ENCODE measurements around the gene JMJD4.
"Not testable (repeated sequence)": the region's sequence is repeated elsewhere in the genome, so short reads cannot be mapped to it uniquely, and the experiment has no call there.

JMJD4 gene

GRCh38 chr1:227718932-227719331 lies 16.2 kb downstream of the JMJD4 start:
- H3K9me3 Mint-ChIP-seq, result peaks cover 54% of the 10 kb centered on the region
- H3K36me3 Mint-ChIP-seq (ENCODE audit: insufficient read depth), result no peaks in the 10 kb centered on the region
- no peak overlapping the region for H3K27ac Mint-ChIP-seq (ENCODE audit: low read depth)
- ATAC-seq (replicated peaks; ENCODE audit: extremely low read depth, poor library complexity, severe bottlenecking), result no peak
- H3K4me1 Mint-ChIP-seq, result no peaks in the 10 kb centered on the region
- no peak for DNase-seq (ENCODE audit: low spot score in 2 of 2)
- H3K4me3 Mint-ChIP-seq, result no peak overlapping the region
- peaks cover 46% of the 10 kb centered on the region for H3K27me3 Mint-ChIP-seq

- ATAC-seq (replicated peaks; ENCODE audit: extremely low read depth, poor library complexity, severe bottlenecking) (no peak), DNase-seq (ENCODE audit: low spot score in 2 of 2) (no peak)
- Mint-ChIP-seq H3K27me3 (peaks cover 11% of the 10 kb centered on the region), H3K4me1 (peaks cover 8% of the 10 kb centered on the region), H3K36me3 (ENCODE audit: insufficient read depth) (no peaks in the 10 kb centered on the region), H3K4me3 (no peak overlapping the region), H3K27ac (ENCODE audit: low read depth) (no peak overlapping the region), H3K9me3 (peaks cover 16% of the 10 kb centered on the region)
Observed at GRCh38 chr1:227712648-227713047, 22.5 kb downstream of the JMJD4 start.

- ATAC-seq (replicated peaks; ENCODE audit: extremely low read depth, poor library complexity, severe bottlenecking); H3K27me3 Mint-ChIP-seq; H3K36me3 Mint-ChIP-seq (ENCODE audit: insufficient read depth); H3K4me3 Mint-ChIP-seq; H3K9me3 Mint-ChIP-seq; DNase-seq (ENCODE audit: low spot score in 2 of 2); H3K27ac Mint-ChIP-seq (ENCODE audit: low read depth): not testable (repeated sequence)
- peaks cover 10% of the 10 kb centered on the region for H3K4me1 Mint-ChIP-seq
Observed at GRCh38 chr1:227710474-227710873, 24.6 kb downstream of the JMJD4 start.

GRCh38 chr1:227709451-227709850 lies 25.7 kb downstream of the JMJD4 start:
- ATAC-seq (replicated peaks; ENCODE audit: extremely low read depth, poor library complexity, severe bottlenecking) (no peak), DNase-seq (ENCODE audit: low spot score in 2 of 2) (no peak)
- Mint-ChIP-seq H3K36me3 (ENCODE audit: insufficient read depth) (no peaks in the 10 kb centered on the region), H3K27me3 (no peaks in the 10 kb centered on the region), H3K27ac (ENCODE audit: low read depth) (no peak overlapping the region), H3K4me3 (no peak overlapping the region), H3K9me3 (peaks cover 5% of the 10 kb centered on the region), H3K4me1 (peaks cover 10% of the 10 kb centered on the region)

GRCh38 chr1:227707846-227708245 lies 27.3 kb downstream of the JMJD4 start:
- H3K27me3 Mint-ChIP-seq, result no peaks in the 10 kb centered on the region
- peak overlapping the region; percentile 14 for H3K27ac Mint-ChIP-seq (ENCODE audit: low read depth)
- DNase-seq (ENCODE audit: low spot score in 2 of 2) (no peak), ATAC-seq (replicated peaks; ENCODE audit: extremely low read depth, poor library complexity, severe bottlenecking) (no peak)
- H3K9me3 Mint-ChIP-seq, result peaks cover 4% of the 10 kb centered on the region
- no peaks in the 10 kb centered on the region for H3K36me3 Mint-ChIP-seq (ENCODE audit: insufficient read depth)
- H3K4me3 Mint-ChIP-seq, result peak overlapping the region; percentile 17
- peaks cover 10% of the 10 kb centered on the region for H3K4me1 Mint-ChIP-seq

- not testable (repeated sequence) for H3K27me3 Mint-ChIP-seq; H3K4me1 Mint-ChIP-seq; H3K4me3 Mint-ChIP-seq; H3K27ac Mint-ChIP-seq (ENCODE audit: low read depth); H3K36me3 Mint-ChIP-seq (ENCODE audit: insufficient read depth); ATAC-seq (replicated peaks; ENCODE audit: extremely low read depth, poor library complexity, severe bottlenecking); DNase-seq (ENCODE audit: low spot score in 2 of 2)
- peaks cover 39% of the 10 kb centered on the region for H3K9me3 Mint-ChIP-seq
Observed at GRCh38 chr1:227701631-227702030, 33.5 kb downstream of the JMJD4 start.

GRCh38 chr1:227697321-227697864 lies 37.7 kb downstream of the JMJD4 start:
- Mint-ChIP-seq H3K9me3 (peaks cover 45% of the 10 kb centered on the region), H3K27me3 (no peaks in the 10 kb centered on the region), H3K4me1 (no peaks in the 10 kb centered on the region), H3K36me3 (ENCODE audit: insufficient read depth) (no peaks in the 10 kb centered on the region), H3K4me3 (no peak overlapping the region), H3K27ac (ENCODE audit: low read depth) (no peak overlapping the region)
- DNase-seq (ENCODE audit: low spot score in 2 of 2), result no peak
- ATAC-seq (replicated peaks; ENCODE audit: extremely low read depth, poor library complexity, severe bottlenecking), result no peak

- Mint-ChIP-seq H3K36me3 (ENCODE audit: insufficient read depth) (no peaks in the 10 kb centered on the region), H3K27me3 (no peaks in the 10 kb centered on the region), H3K9me3 (peaks cover 29% of the 10 kb centered on the region), H3K27ac (ENCODE audit: low read depth) (no peak overlapping the region), H3K4me3 (no peak overlapping the region), H3K4me1 (no peaks in the 10 kb centered on the region)
- no peak for DNase-seq (ENCODE audit: low spot score in 2 of 2)
- ATAC-seq (replicated peaks; ENCODE audit: extremely low read depth, poor library complexity, severe bottlenecking), result no peak
Observed at GRCh38 chr1:227685807-227686206, 49.3 kb downstream of the JMJD4 start.

Data from central memory CD8-positive, alpha-beta T cell (primary cell).